DND-41 (cell line): ENCODE results near the gene DDB1.

ENCODE experiments used
- ATAC-seq: fragments of 200-7000 bp; cut with Tn5 transposase; 3 replicates; pipeline ENCODE4 v1.9.1; 2021; ENCODE audit warnings: low read depth; ENCODE audit not compliant: insufficient read depth
- DNase-seq: peaks from one replicate; pipeline ENCODE4 v3.0.0-alpha.2; 2020
- H2AFZ ChIP-seq: 2 replicates; pipeline ENCODE4 v1.6.0; 2012; ENCODE audit warnings: low read depth, low read length
- H3K27ac ChIP-seq: 2 replicates; pipeline ENCODE4 v1.5.1; 2012; ENCODE audit warnings: low read length, inconsistent platforms
- H3K27me3 ChIP-seq: fragments of 200-600 bp; sonication (generic); 2 replicates; pipeline ENCODE4 v1.6.0; 2012; ENCODE audit warnings: low read length, mild to moderate bottlenecking, inconsistent platforms; ENCODE audit not compliant: insufficient read depth, poor library complexity
- H3K36me3 ChIP-seq: 2 replicates; pipeline ENCODE4 v1.5.1; 2012; ENCODE audit warnings: low read length, inconsistent platforms; ENCODE audit not compliant: insufficient read depth
- H3K4me1 ChIP-seq: 2 replicates; pipeline ENCODE4 v1.5.1; 2012; ENCODE audit warnings: mild to moderate bottlenecking, low read length; ENCODE audit not compliant: insufficient read depth
- H3K4me2 ChIP-seq: 2 replicates; pipeline ENCODE4 v1.6.0; 2012; ENCODE audit warnings: mild to moderate bottlenecking, moderate library complexity, low read length, inconsistent platforms; ENCODE audit not compliant: insufficient read depth
- H3K4me3 ChIP-seq, 2 experiments: fragments of 200-600 bp in 1 of 2; shearing (Covaris generic) in 1 of 2; 2 replicates each; pipeline ENCODE4 v1.5.1; 2012 to 2016; ENCODE audit warnings: inconsistent platforms in 2 of 2, low read length in 2 of 2, mild to moderate bottlenecking in 2 of 2, low read depth in 1 of 2, moderate library complexity in 1 of 2
- H3K79me2 ChIP-seq: 2 replicates; pipeline ENCODE4 v1.6.0; 2012; ENCODE audit warnings: low read length, inconsistent platforms; ENCODE audit not compliant: insufficient read depth
- H3K9ac ChIP-seq: 2 replicates; pipeline ENCODE4 v1.6.0; 2012; ENCODE audit warnings: low read depth, mild to moderate bottlenecking, inconsistent platforms, low read length, moderate library complexity
- H3K9me3 ChIP-seq: 2 replicates; pipeline ENCODE4 v1.5.1; 2012; ENCODE audit warnings: low read length, moderate library complexity, mild to moderate bottlenecking, inconsistent platforms; ENCODE audit not compliant: insufficient read depth, severe bottlenecking
- H4K20me1 ChIP-seq: 2 replicates; pipeline ENCODE4 v1.6.0; 2012; ENCODE audit warnings: low read length; ENCODE audit not compliant: insufficient read depth
- CTCF ChIP-seq: IDR thresholded peaks from 2 replicates; pipeline ENCODE4 v1.5.1; 2012; ENCODE audit warnings: borderline replicate concordance, low read length, moderate library complexity, mild to moderate bottlenecking; ENCODE audit not compliant: poor library complexity, severe bottlenecking; ENCODE audit errors: extremely low read depth
- EZH2 ChIP-seq: IDR thresholded peaks from 3 replicates; pipeline ENCODE4 v1.6.1; 2012; ENCODE audit warnings: borderline replicate concordance, low read depth, mild to moderate bottlenecking, moderate library complexity, low read length, inconsistent platforms; ENCODE audit not compliant: severe bottlenecking

DDB1 gene

GRCh38 chr11:61377461-61378160 lies 44.7 kb upstream of the DDB1 start:
- TF ChIP-seq EZH2 = no peak
- no peak for TF ChIP-seq CTCF
- no peak for ATAC-seq
- no peak for DNase-seq

GRCh38 chr11:61375761-61376108 lies 42.8 kb upstream of the DDB1 start:
- Histone ChIP-seq H3K79me2 (no peaks in the 10 kb centered on the region), H2AFZ (no peak overlapping the region), H3K27ac (no peak overlapping the region), H3K9ac (no peak overlapping the region), H3K4me3 (no peak overlapping the region), H4K20me1 (no peaks in the 10 kb centered on the region), H3K27me3 (no peaks in the 10 kb centered on the region), H3K36me3 (peaks cover 28% of the 10 kb centered on the region; the same call in 1 of the 2 replicates), H3K9me3 (peaks cover 27% of the 10 kb centered on the region), H3K4me2 (no peak overlapping the region), H3K4me1 (no peaks in the 10 kb centered on the region)
- no peak for ATAC-seq
- TF ChIP-seq CTCF (no peak), EZH2 (no peak)
- DNase-seq = no peak

More at GRCh38 chr11:61377461-61378160, 44.7 kb upstream of the DDB1 start:
- H2AFZ ChIP-seq = no peak overlapping the region
- H3K4me3 ChIP-seq = no peak overlapping the region
- H3K9ac ChIP-seq = no peak overlapping the region
- H4K20me1 ChIP-seq = no peaks in the 10 kb centered on the region
- no peaks in the 10 kb centered on the region for H3K4me1 ChIP-seq
- H3K27me3 ChIP-seq = no peaks in the 10 kb centered on the region
- H3K9me3 ChIP-seq = peaks cover 18% of the 10 kb centered on the region
- no peak overlapping the region for H3K27ac ChIP-seq
- H3K36me3 ChIP-seq = peaks cover 24% of the 10 kb centered on the region; the same call in 1 of the 2 replicates
- H3K79me2 ChIP-seq = no peaks in the 10 kb centered on the region
- H3K4me2 ChIP-seq = no peak overlapping the region

DNA sequence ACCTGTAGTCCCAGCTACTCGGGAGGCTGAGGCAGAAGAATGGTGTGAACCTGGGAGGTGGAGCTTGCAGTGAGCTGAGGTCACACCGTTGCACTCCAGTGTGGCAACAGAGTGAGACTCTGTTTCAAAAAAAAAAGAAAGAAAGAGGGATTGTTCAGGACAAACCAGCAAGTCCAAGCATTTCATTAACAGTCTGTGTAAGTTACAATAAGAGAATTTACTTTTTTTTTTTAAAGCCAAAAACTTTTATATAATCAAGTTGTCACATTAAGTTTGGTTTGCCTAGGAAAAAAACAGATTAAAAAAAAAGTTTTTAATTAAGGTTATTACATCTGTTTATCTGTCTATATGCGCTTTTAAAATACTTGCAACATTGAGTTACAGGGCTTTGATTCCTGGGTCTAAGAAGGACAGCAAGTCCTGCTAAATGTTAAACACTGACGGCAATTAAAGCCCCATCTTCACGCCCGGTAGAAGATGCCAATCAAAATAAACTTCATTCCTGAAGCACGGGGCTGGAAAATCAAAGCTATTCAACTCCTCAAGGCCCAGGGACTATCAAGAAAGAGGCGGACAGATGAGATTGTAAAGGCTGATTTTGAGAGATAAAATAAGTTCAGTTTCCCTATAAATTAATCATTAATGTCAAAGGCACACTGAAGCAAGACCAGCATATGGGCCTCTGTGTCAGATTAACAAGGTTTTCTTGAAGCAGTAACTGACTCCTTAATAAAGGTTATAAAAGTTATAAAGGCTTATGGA lies 39.9 kb upstream of the DDB1 start:
- H3K36me3 ChIP-seq = peaks cover 55% of the 10 kb centered on the region
- H3K9me3 ChIP-seq = peaks cover 29% of the 10 kb centered on the region
- ATAC-seq = no peak
- H3K4me1 ChIP-seq = no peaks in the 10 kb centered on the region
- H3K4me3 ChIP-seq = no peak overlapping the region
- TF ChIP-seq CTCF (no peak), EZH2 (no peak)
- H2AFZ ChIP-seq = no peak overlapping the region
- no peaks in the 10 kb centered on the region for H3K27me3 ChIP-seq
- H3K27ac ChIP-seq = no peak overlapping the region
- DNase-seq = no peak
- no peaks in the 10 kb centered on the region for H4K20me1 ChIP-seq
- H3K9ac ChIP-seq = no peak overlapping the region
- H3K4me2 ChIP-seq = no peak overlapping the region
- H3K79me2 ChIP-seq = no peaks in the 10 kb centered on the region
